Tibial nerve (tissue), 4 donors: ENCODE data around the gene FAM135A.

Experiments used
- EP300 ChIP-seq, 2 donors: sonication (generic); formaldehyde crosslinking; IDR thresholded peaks; one replicate each; pipeline ENCODE4 v1.6.1; 2017; ENCODE audit warnings: antibody characterized with exemption in 2 of 2, mild to moderate bottlenecking in 1 of 2
- TF ChIP-seq, protein P1 (sequence below), 5 experiments: fragments of 200-600 bp in 3 of 5; fragments of 450-650 bp in 2 of 5; sonication (generic) in 3 of 5; IDR thresholded peaks; one replicate each; pipeline ENCODE4 v1.5.1; 2016 to 2019; ENCODE audit warnings: antibody characterized with exemption in 5 of 5, mild to moderate bottlenecking in 3 of 5, moderate library complexity in 2 of 5

DNA sequence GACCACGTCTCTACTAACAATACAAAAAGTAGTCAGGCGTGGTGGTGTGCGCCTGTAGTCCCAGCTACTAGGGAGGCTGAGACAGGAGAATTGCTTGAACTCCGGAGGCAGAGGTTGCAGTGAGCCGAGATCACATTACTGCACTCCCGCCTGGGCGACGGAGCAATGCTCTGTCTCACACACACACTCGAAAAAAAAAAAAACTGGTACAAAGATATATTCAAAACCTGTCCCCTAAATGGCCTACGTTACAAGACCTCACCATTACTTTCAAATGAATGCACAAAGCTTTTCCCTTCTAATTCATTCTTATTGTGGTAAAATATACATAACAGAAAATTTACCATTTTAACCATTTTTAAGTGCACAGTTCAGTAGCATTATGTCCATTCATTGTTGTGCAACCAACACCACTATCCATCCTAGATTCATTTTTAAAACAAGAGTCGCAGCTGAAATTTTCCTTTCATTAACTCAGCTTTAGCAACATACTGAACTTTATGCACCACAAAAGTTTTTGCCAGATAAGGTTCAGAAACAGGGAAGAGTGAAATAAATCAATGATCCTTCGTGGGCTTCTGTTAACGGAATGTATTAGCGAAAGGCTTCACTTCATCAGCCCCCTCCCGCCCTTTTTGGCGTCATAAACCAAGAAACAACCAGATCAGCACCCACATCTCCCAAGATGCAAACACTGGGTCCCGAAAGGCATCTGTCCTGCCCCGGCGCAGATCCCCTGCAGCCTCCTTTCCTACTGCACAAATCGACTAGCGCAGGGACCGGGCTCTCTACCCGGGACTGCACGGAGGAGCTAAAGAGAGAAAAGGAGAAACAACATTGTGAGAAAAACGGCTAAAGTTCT, 825 bp upstream of the FAM135A start:
- TF ChIP-seq, protein P1, sequence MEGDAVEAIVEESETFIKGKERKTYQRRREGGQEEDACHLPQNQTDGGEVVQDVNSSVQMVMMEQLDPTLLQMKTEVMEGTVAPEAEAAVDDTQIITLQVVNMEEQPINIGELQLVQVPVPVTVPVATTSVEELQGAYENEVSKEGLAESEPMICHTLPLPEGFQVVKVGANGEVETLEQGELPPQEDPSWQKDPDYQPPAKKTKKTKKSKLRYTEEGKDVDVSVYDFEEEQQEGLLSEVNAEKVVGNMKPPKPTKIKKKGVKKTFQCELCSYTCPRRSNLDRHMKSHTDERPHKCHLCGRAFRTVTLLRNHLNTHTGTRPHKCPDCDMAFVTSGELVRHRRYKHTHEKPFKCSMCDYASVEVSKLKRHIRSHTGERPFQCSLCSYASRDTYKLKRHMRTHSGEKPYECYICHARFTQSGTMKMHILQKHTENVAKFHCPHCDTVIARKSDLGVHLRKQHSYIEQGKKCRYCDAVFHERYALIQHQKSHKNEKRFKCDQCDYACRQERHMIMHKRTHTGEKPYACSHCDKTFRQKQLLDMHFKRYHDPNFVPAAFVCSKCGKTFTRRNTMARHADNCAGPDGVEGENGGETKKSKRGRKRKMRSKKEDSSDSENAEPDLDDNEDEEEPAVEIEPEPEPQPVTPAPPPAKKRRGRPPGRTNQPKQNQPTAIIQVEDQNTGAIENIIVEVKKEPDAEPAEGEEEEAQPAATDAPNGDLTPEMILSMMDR (IDR thresholded peaks at IDR 0.05): no peak
- TF ChIP-seq EP300 (IDR thresholded peaks at IDR 0.05): no peak
